Thyroid gland (tissue), 4 donors: Measurements from ENCODE around the gene THOC7.

ENCODE experiments used
- CTCF ChIP-seq, 6 experiments: fragments of 200-600 bp in 3 of 6; fragments of 450-650 bp in 3 of 6; sonication (generic) in 3 of 6; IDR thresholded peaks; one replicate each; pipeline ENCODE4 v1.5.1; 2016 to 2019; ENCODE audit warnings: antibody characterized with exemption in 6 of 6, mild to moderate bottlenecking in 2 of 6, inconsistent platforms in 1 of 6, moderate library complexity in 1 of 6
- POLR2A ChIP-seq, 2 donors: fragments of 450-650 bp; IDR thresholded peaks; one replicate each; pipeline ENCODE4 v1.6.1; 2017; ENCODE audit warnings: antibody characterized with exemption in 2 of 2, mild to moderate bottlenecking in 2 of 2, moderate library complexity in 1 of 2

DNA sequence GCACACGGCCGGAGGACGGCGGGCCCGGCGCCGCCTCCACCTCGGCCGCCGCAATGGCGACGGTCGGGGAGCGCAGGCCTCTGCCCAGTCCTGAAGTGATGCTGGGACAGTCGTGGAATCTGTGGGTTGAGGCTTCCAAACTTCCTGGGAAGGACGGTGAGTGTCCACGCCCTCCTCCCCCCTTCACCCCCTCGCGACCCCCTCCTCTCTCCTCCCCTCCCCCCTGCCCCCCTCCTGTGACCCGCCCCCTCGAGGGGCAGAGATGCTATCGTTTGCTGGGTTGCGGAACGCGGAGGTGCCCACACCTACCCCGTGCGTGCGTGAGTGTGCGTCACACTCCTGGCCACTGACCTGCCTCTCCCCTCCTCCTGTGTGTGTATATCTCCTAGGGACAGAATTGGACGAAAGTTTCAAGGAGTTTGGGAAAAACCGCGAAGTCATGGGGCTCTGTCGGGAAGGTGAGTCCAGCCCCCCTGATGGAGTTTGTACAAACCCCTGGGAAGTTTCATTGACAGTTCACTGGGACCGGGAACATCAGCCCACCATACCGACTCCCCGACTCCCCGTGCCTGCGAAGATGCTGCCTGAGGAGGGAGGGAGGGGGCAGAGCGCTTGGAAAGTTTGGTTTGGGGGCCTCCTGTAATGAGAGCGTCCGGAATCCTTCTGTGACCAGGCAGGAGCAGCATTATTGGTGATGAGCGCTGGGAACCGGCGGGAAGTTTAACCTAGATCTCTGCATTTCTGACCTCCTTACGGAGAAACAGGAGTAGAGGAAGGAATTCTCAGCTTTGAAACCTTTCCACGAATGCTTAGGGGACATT, 49.4 kb upstream of the THOC7 start:
- no peak for TF ChIP-seq CTCF (IDR thresholded peaks at IDR 0.05)
- TF ChIP-seq POLR2A (IDR thresholded peaks at IDR 0.05), result no peak
